NCI-H1417 (cell line): Measurements from ENCODE around the gene ARL13B.
"Not testable (repeated sequence)": the region's sequence is repeated elsewhere in the genome, so short reads cannot be mapped to it uniquely, and the experiment has no call there.

Source experiments
- DNase-seq, 3 experiments: peaks; one replicate each; lab custom pipeline; 2025; lab: John Stamatoyannopoulos, UW

ARL13B gene

DNA sequence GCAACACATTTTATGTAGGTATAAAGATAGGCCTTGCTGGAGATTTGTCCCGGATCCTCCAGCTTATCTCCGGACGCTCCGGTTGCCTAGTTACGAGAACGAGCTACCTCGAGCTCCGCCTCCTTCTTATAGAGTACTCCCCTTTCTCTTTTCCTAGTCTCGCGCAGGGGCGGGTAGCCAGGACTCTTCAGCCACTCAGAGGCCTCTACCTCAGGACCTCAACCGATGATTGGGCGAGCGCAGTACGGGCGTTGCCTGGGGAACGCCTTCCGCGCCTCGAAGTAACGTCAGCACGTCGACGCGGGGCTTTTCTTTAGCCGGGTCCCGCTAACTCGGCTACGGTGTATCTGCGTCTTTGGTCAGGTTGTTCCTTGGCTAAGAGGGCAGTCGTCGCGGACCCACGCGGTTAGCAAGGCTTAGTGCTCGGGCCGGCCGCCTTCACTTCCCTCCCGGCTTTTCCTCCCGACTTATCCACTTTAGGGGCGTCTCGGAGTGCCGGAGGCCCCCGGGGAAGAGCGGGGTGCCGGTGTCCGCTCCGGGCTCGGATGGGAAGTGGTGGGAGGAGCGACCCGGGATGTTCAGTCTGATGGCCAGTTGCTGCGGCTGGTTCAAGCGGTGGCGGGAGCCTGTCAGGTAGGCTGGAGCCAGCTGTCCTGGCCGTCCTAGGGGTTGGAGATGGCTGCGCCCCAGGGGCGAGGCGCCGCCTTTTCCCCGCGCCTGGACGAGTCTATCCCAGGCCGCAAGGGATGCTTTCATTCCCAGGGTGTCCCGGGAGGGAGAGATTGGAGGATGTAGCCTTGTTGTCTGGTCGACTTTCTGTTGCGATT lies at the start of gene ARL13B:
ARL13B (plus strand) TSS at position 306 of the 827 bp plus-strand sequence; CDS start at position 575, 269 bp downstream.
- DNase-seq: peak; percentile 96 to 99 (median 98)

DNA sequence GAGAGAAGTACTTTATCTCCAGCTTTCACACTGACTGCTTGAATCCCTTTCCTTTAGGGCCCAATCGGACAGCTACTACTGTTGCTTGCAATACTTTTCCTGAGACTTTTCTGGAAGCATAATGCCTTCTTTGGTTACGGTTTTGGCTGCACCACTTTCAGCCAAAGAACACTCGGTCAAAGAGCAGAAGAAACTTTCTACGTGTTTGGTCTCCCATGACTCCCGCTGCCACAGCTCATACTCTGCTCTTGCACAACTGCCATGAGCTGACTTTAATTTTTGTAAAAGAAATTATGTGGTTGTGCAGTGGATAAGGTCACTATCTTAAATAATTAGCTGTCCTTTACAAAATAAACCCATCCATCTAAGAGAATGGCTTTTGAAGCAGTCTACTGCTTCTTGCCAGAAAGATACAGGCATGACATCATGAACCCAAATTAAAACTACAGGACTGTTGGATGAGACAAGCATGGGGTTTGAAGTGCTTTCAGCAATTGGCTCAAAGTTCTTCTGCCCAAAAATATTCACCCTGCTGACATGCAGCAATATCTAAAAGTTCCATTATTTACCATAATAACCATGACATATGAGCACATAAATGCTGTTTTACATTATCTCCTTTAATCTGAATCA lies 48.2 kb upstream of the ARL13B start:
- no peak for DNase-seq

- no peak for DNase-seq
Observed at GRCh38 chr3:93934366-93935046, 45.4 kb upstream of the ARL13B start.

DNA sequence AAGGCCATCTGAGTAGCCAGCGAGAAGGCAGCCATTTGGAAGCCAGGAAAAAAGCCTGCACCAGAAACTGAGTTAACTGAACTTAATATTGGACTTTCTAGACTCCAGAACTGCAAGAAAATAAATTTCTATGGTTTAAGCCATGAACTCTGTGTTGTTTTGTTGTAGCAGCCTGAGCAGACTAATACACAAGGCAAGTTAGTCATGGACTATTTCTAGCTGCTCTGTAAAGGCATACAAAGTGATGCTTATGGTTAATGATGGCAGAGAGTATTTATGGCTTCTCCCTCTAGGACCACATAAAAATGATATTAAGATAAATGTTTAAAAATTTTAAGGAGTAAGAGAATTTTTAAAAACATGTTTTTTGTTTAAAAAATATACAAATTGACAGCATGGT lies 43.4 kb upstream of the ARL13B start:
- no peak for DNase-seq

DNA sequence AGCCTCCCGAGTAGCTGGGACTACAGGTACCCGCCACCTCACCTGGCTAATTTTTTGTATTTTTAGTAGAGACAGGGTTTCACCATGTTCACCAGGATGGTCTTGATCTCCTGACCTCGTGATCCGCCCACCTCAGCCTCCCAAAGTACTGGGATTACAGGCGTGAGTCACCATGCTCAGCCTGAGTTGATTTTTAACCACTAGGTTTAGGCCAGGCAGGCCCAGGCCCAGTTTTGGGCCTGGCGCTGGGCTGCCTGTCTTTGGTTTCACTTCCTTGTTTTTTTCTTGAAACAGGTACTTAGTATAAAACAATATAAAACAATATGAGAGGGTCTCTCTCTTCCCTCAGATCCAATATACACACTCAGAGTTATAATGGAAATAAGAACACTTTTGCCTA lies 42.5 kb upstream of the ARL13B start:
- not testable (repeated sequence) for DNase-seq

DNA sequence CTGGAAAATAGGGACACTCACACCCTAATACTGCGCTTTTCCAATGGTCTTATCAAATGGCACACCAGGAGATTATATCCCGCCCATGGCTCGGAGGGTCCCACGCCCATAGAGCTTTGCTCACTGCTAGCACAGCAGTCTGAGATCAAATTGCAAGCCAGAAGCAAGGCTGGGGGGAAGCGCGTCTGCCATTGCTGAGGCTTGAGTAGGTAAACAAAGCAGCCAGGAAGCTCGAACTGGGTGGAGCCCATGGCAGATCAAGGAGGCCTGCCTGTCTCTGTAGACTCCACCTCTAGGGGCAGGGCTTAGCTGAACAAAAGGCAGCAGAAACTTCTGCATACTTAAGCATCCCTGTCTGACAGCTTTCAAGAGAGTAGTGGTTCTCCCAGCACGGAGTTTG lies 30.0 kb upstream of the ARL13B start:
- DNase-seq: peak in 2 of 3 experiments; percentile 5 to 23

GRCh38 chr3:93961026-93961425 lies 18.9 kb upstream of the ARL13B start:
- no peak for DNase-seq

DNA sequence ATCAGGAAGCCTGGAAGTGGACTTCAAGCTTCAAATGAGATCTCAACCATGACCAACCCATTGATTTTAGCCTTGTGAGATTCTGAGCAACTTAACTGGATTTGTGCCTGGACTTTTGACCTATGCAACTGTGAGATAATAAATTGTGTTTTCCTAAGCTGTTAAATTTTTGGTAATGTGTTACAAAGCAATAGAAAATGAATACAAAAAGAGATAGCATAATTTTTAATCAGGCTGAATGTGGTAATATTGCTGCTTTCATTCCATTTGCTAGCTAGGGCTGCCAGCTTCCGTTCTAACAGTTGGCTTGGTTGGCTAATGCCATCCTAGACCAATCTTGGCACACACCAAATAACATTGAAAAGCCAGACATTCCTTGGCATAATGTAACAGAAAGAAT lies 18.5 kb upstream of the ARL13B start:
- no peak for DNase-seq

DNA sequence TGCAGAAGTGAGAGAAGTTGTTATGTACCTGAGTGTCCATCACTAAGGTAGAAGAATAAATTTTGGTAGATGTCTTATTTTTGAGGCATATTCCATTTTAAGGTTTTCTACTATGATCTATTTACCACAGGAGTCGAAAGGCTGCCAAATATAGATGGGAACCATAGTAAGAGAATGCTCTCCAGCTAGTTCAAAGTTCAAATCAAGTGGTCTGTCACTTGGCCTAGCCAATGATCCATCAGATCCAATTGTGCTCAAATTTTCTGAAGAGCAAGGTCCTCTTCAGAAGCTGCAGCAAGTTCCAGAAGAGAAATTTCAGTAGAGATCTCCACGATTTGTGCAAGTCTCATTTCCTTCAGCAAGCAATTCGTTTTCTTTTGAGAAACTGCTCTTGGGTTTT lies 17.2 kb upstream of the ARL13B start:
- DNase-seq: no peak

- DNase-seq: not testable (repeated sequence)
Observed at GRCh38 chr3:93965106-93965505, 14.8 kb upstream of the ARL13B start.

- DNase-seq: no peak
Observed at GRCh38 chr3:93969443-93969842, 10.5 kb upstream of the ARL13B start.

DNA sequence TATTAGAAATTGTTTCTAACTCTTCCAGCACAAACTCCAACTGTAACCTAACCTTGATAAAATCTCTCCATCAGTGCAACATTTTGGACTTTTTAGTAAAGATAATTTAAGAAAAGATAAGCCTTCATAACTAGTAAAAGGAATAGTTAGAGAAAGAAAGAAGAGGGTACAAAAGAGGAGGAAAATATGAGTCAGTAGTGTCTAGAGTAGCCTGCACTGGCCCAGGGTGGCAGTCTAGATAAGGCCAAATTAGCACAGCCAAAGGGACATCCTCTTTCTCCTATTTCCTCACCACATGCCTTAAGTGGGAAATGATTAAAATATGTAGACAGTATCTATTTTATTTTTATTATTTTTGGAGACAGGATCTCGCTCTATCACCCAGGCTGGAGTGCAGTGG lies 10.0 kb upstream of the ARL13B start:
- DNase-seq: no peak

DNA sequence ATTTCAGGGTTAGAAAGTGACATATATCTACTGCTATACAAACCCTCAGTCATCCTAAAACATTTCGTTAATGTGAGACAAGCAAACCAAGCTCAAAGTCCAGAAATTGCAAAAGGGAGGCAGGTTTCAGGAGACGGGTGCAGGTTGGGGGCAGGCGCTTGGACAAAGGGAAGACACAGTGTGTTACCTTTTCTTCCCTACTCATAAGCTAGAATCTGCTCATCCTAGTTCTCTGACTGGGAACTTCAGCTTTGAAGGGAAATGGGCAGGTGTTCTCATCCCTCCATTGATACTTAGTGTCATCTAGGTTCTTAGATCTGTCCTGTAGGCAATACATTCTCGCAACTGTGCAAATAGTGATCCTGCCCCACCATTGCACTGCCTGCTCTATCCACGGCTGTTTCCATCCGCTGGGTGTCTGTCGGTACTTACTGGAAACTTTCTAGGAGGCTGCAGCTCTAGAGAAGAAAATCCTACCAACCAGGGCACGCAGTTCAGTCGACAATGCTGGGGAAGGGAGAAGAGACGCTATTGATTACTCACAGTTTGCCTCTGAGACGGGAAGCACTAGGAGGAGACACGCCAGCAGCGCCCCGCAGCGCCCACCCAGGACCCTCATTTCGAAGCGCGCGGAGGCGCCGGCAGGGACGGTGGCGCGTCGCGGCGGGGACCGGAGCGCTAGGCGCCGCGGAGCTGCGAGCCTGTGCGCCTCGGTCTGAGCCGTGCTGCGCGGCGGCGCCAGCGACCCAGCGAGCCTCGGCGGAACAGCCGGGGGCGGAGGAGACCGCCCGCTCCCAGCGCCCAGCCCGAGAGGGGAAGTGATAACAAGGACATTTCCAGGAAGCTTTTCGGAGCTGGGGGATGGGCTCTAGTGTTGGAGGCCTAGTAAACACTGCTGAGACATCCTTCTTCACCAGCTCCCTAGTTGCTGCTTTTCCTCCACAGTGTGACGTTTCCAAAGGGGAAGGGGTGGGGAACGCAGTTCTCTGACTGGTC lies 6.5 kb upstream of the ARL13B start, which contains the start of gene PROS1:
PROS1 (minus strand) TSS at position 766 of the 996 bp plus-strand sequence; CDS start at position 619, 147 bp downstream.
- DNase-seq: peak in 2 of 3 experiments; percentile 87

DNA sequence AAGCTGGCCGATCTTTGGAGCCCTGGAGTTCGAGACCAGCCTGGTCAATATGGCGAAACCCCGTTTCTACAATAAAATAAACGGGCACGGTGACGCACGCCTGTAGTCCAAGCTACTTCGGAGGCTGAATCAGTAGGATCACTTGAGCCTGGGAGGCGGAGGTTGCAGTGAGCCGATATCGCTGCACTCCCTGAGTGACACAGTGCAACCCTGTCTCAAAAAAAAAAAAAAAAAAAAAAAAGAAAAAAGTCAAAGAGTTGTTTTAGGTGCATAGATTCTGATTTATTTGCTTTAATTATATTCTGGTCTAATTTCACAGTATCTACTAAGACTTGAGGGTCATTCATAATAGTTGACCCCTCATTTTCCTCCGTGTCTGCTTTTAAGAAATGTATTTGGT lies 1.7 kb downstream of the ARL13B start:
- no peak for DNase-seq

DNA sequence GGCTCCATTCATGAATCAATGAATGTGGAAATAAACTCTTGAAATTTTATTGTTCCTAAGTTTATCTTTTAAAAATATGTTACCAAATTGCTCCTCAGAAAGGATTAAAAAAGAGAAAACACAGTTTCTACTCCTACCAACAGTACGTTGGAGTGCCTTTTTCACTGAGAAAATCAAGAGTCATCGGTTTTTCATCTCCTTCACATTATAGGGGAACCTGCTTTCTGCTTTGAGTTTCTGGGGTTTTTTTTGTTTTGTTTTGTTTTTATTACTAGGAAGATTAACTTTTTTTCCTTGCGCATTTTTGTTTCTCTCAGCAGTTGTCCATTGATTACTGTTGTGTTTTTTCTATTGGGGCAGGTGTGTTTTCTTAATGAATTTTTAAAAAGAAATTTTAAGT lies 3.5 kb downstream of the ARL13B start:
- DNase-seq: no peak

DNA sequence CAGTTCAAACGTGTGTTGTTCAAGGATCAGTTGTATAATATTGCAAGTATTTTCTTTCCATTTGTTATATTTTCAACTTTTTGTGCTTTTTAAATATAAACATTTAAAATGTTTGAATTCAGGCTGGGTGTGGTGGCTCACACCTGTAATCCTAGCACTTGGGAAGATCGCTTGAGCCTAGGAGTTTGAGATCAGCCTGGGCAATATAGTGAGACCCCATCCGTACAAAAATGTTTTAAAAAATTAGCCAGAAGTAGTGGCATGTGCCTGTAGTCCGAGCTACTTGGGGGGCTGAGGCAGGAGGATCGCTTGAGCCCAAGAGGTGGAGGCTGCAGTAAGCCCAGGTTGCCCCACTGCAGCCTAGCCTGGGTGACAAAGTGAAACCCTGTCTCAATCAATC lies 4.7 kb downstream of the ARL13B start:
- DNase-seq: no peak

DNA sequence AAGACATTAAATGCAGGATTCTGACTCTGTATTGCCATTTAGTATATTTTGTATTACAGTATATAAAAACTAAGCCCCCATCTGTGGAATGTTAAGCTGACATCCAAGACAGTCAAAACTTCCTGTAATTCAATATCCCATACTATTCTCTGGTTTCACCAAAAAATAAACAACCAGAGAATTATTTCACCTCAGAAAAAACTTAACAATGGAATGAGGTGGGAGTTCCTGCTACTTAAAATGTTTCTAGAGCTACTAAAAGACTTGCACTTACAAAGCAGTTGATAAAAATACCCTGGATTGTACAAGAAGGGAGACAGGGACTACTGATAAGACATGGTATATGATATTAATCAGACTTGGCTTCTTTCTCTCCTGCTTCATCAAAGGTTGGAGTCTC lies 8.3 kb downstream of the ARL13B start:
- DNase-seq: no peak

- DNase-seq: no peak
Observed at GRCh38 chr3:93988764-93989163, 8.8 kb downstream of the ARL13B start.

DNA sequence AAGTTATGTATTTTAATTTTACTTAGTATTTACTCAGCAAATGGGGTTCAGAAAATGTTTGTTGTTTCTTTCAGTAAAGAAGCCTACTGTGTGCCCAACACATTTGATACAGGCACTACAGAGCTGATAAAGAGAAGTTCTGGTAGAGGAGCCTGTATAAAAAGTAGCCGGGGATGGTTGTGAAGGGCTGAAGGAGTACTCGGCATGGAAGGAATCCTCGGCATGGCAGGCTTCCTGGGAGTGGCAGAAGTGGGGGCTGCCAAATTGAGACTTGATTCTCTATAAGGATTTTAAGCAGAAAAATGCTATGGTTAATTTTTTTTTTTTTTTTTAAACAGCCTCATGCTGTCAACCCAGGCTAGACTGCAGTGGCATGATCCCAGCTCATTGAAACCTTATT lies 9.3 kb downstream of the ARL13B start:
- DNase-seq: no peak

- peak in 1 of 3 experiments; percentile 5 for DNase-seq
Observed at GRCh38 chr3:93991631-93992030, 11.7 kb downstream of the ARL13B start.

GRCh38 chr3:93992207-93992606 lies 12.3 kb downstream of the ARL13B start:
- peak in 1 of 3 experiments; percentile 11 for DNase-seq
